Endothelial cell of umbilical vein (primary cell): ENCODE measurements around the gene TRPV6. TPM values are rescaled to one million over a fixed set of nuclear protein-coding genes. Genes with fewer than 3 reads are reported as not detected.

Experiments used
- BruUV-seq: library from RNA; stranded (reverse); fragments of 400-500 nt; replicated peaks from 2 replicates; lab custom pipeline; 2021; lab: Mats Ljungman, UMichigan
- CTCF ChIA-PET: fragments of 300-600, 350-600 bp; sonication (Branson Sonifier 250); formaldehyde crosslinking; loops from one replicate; lab custom pipeline; 2021; ENCODE audit warnings: antibody characterized with exemption, inconsistent platforms; lab: Charles Lee
- POLR2A ChIA-PET: fragments of 300-600, 350-600 bp; sonication (Branson Sonifier 250); formaldehyde crosslinking; loops from one replicate; lab custom pipeline; 2021; ENCODE audit warnings: antibody characterized with exemption, inconsistent platforms; lab: Charles Lee
- DNase-seq: peaks from one replicate; pipeline ENCODE4 v3.0.0-alpha.2; 2011; ENCODE audit warnings: low read depth, low spot score
- FAIRE-seq: peaks from 2 replicates; lab custom pipeline; 2011; peaks lifted over from hg19 to GRCh38; lab: Jason Lieb, UNC
- H2AFZ ChIP-seq: 2 replicates; pipeline ENCODE4 v1.6.0; 2012; ENCODE audit warnings: low read depth, low read length, control low read depth, inconsistent platforms
- H3K27ac ChIP-seq: 2 replicates; pipeline ENCODE4 v1.5.1; 2011; ENCODE audit warnings: low read depth, mild to moderate bottlenecking, control low read depth, low read length, moderate library complexity; ENCODE audit not compliant: insufficient read depth
- H3K27me3 ChIP-seq, 2 experiments: 2 replicates each; pipeline versions ENCODE4 v1.6.0 to v1.6.1; 2011; ENCODE audit warnings: low read length in 2 of 2, mixed read lengths in 1 of 2; ENCODE audit not compliant: control insufficient read depth in 2 of 2, insufficient read depth in 2 of 2
- H3K36me3 ChIP-seq, 2 experiments: 2 replicates in 1 of 2; 3 replicates in 1 of 2; pipeline ENCODE4 v1.5.1; 2011; ENCODE audit warnings: low read length in 2 of 2, mild to moderate bottlenecking in 1 of 2, moderate library complexity in 1 of 2; ENCODE audit not compliant: control insufficient read depth in 2 of 2, insufficient read depth in 2 of 2; ENCODE audit errors: extremely low read depth in 1 of 2
- H3K4me1 ChIP-seq: 3 replicates; pipeline ENCODE4 v1.5.1; 2011; ENCODE audit warnings: mild to moderate bottlenecking, low read length; ENCODE audit not compliant: control insufficient read depth, insufficient read depth; ENCODE audit errors: extremely low read depth
- H3K4me2 ChIP-seq: 2 replicates; pipeline ENCODE4 v1.6.1; 2011; ENCODE audit warnings: low read length, control low read depth, mixed read lengths; ENCODE audit not compliant: insufficient read depth
- H3K4me3 ChIP-seq, 3 experiments: fragments of 200-600 bp in 1 of 3; sonication (generic), shearing (Covaris generic) in 1 of 3; replicated peaks in 1 of 3; 2 replicates each; pipeline ENCODE4 v1.5.1; 2011 to 2016; ENCODE audit warnings: control low read depth in 3 of 3, low read length in 3 of 3, mild to moderate bottlenecking in 2 of 3, inconsistent platforms in 1 of 3, low read depth in 1 of 3, moderate library complexity in 1 of 3; ENCODE audit not compliant: insufficient read depth in 1 of 3
- H3K79me2 ChIP-seq: 2 replicates; pipeline ENCODE4 v1.6.0; 2012; ENCODE audit warnings: low read length, inconsistent platforms; ENCODE audit not compliant: control insufficient read depth, insufficient read depth
- H3K9ac ChIP-seq: replicated peaks from 2 replicates; pipeline ENCODE3; 2011; ENCODE audit warnings: low read length, control low read depth; ENCODE audit not compliant: insufficient read depth; ENCODE audit errors: extremely low read depth
- H3K9me1 ChIP-seq: replicated peaks from 3 replicates; pipeline ENCODE4 v1.6.0; 2011; ENCODE audit warnings: mild to moderate bottlenecking, low read length; ENCODE audit not compliant: control insufficient read depth, insufficient read depth; ENCODE audit errors: extremely low read depth
- H3K9me3 ChIP-seq: replicated peaks from 2 replicates; pipeline ENCODE4 v1.5.1; 2012; ENCODE audit warnings: low read length, inconsistent platforms; ENCODE audit not compliant: control insufficient read depth, insufficient read depth
- H4K20me1 ChIP-seq: replicated peaks from 2 replicates; pipeline ENCODE3; 2011; ENCODE audit warnings: mild to moderate bottlenecking, low read length; ENCODE audit not compliant: control insufficient read depth, insufficient read depth; ENCODE audit errors: extremely low read depth
- CTCF ChIP-seq, 2 donors: IDR thresholded peaks; 1 replicate in 1 of 2; 2 replicates in 1 of 2; pipeline ENCODE4 v1.5.1; 2011; ENCODE audit warnings: low read length in 2 of 2, mild to moderate bottlenecking in 2 of 2, moderate library complexity in 2 of 2, control low read depth in 1 of 2, inconsistent platforms in 1 of 2, low read depth in 1 of 2; ENCODE audit not compliant: insufficient read depth in 1 of 2; ENCODE audit errors: extremely low read depth in 1 of 2
- EZH2 ChIP-seq: IDR thresholded peaks from 2 replicates; pipeline ENCODE4 v1.6.1; 2012; ENCODE audit warnings: borderline replicate concordance, low read depth, mild to moderate bottlenecking, moderate library complexity, low read length, inconsistent platforms; ENCODE audit not compliant: severe bottlenecking
- FOS ChIP-seq: IDR thresholded peaks from 2 replicates; pipeline ENCODE4 v1.6.1; 2011; ENCODE audit warnings: mild to moderate bottlenecking, low read length, moderate library complexity, borderline replicate concordance; ENCODE audit not compliant: insufficient read depth
- GATA2 ChIP-seq: IDR thresholded peaks from 2 replicates; pipeline ENCODE4 v1.7.0; 2011; ENCODE audit warnings: low read depth, mild to moderate bottlenecking, moderate library complexity, mixed read lengths, low read length; ENCODE audit not compliant: insufficient read length, insufficient read depth
- JUN ChIP-seq: IDR thresholded peaks from 2 replicates; pipeline ENCODE4 v1.6.1; 2011; ENCODE audit warnings: borderline replicate concordance, low read depth; ENCODE audit not compliant: insufficient read length, insufficient read depth
- MAX ChIP-seq: IDR thresholded peaks from 2 replicates; pipeline ENCODE4 v1.6.1; 2011; ENCODE audit not compliant: insufficient read depth, insufficient read length
- MYC ChIP-seq: IDR thresholded peaks from one replicate; pipeline ENCODE4 v1.6.1; 2011; ENCODE audit warnings: mild to moderate bottlenecking, low read depth, low read length
- POLR2A ChIP-seq: IDR thresholded peaks from 2 replicates; pipeline ENCODE4 v1.6.1; 2012; ENCODE audit warnings: low read depth, mild to moderate bottlenecking, control low read depth, low read length
- POLR2AphosphoS5 ChIP-seq: IDR thresholded peaks from 2 replicates; pipeline ENCODE4 v1.6.1; 2012; ENCODE audit warnings: low read depth, mild to moderate bottlenecking, control low read depth, low read length, moderate library complexity; ENCODE audit not compliant: insufficient read depth
- dilution Hi-C: fragments of 300-500 bp; cut with MboI; formaldehyde crosslinking; loops from one replicate; pipeline ENCODE4 v1.15.0; 2019; ENCODE audit warnings: low sequenced_read_pairs; ENCODE audit not compliant: extremely low pct_ligation_motif_present
- intact Hi-C: fragments of 100-400 bp; cut with micrococcal nuclease; formaldehyde crosslinking; loops from one replicate; pipeline ENCODE4 v1.10.0; 2022
- polyA plus RNA-seq, 4 experiments: library from polyadenylated mRNA; depleted of rRNA in 3 of 4; stranded (reverse) in 3 of 4; unstranded in 1 of 4; fragments of >200 nt; gene quantifications; 2 replicates each; pipeline versions ENCODE4 v1.2.1 to v1.2.3, GENCODE V29; 2011 to 2012; ENCODE audit warnings: missing spikeins in 1 of 4
- total RNA-seq: library from RNA; stranded (reverse); gene quantifications from 2 replicates; pipeline ENCODE4 v1.2.3, GENCODE V29; 2021

The TRPV6 gene
- total and polyA plus RNA-seq, 2 donors (not counting 3 experiments of a cell fraction or from before 2014, with no cell fraction given): not detected

- ChIA-PET POLR2A (no interaction called here), CTCF (interaction anchor here (0.5 to 3.6 kb wide), 9 partner anchors 11 to 385 kb away, joined by 3 to 33 read pairs (median 5); no protein-coding TSS in a partner anchor)
- peaks cover 3% of the 10 kb centered on the region for H3K4me1 ChIP-seq
- no peaks in the 10 kb centered on the region for H3K9me3 ChIP-seq
- H3K4me3 ChIP-seq: peak overlapping the region; percentile 25 to 65 (median 48)
- BruUV-seq: no TSS peak
- no peak overlapping the region for H3K27ac ChIP-seq
- peaks cover 7 to 10% of the 10 kb centered on the region in 2 experiments for H3K27me3 ChIP-seq
- intact Hi-C loops (loop anchor here (2.0 kb wide), 1 partner anchor 46 kb away; no protein-coding TSS in a partner anchor), dilution Hi-C loops (no loop called here)
- DNase-seq (no peak), FAIRE-seq (no peak)
- H4K20me1 ChIP-seq: no peaks in the 10 kb centered on the region
- TF ChIP-seq FOS: no peak
- TF ChIP-seq POLR2A: no peak
- TF ChIP-seq JUN: no peak
- TF ChIP-seq MAX: no peak
- no peak for TF ChIP-seq POLR2AphosphoS5
- no peak for TF ChIP-seq EZH2
- TF ChIP-seq CTCF (IDR thresholded peaks at IDR 0.05; ENCODE audit: extremely low read depth in 1 of 2, insufficient read depth in 1 of 2, low read depth in 1 of 2, low read length in 2 of 2): no peak
- TF ChIP-seq GATA2: no peak
- TF ChIP-seq MYC: no peak
- peak overlapping the region; percentile 96 for H2AFZ ChIP-seq
- no peak overlapping the region for H3K9ac ChIP-seq
- peak overlapping the region; percentile 82 for H3K4me2 ChIP-seq
- H3K9me1 ChIP-seq: no peaks in the 10 kb centered on the region
- H3K79me2 ChIP-seq: no peaks in the 10 kb centered on the region
- no peaks in the 10 kb centered on the region for H3K36me3 ChIP-seq
Measured at GRCh38 chr7:142855114-142855743, 30.3 kb downstream of the TRPV6 start.
